HS-5 (cell line): ENCODE results near the gene PCYT2.
"Not testable (repeated sequence)": the region's sequence is repeated elsewhere in the genome, so short reads cannot be mapped to it uniquely, and the experiment has no call there.

Source experiments
- DNase-seq: peaks from one replicate; pipeline ENCODE4 v3.0.0-alpha.2; 2012; ENCODE audit warnings: low read depth

Gene PCYT2

GRCh38 chr17:81927152-81927652 is 16.0 kb upstream of the PCYT2 start:
- no peak for DNase-seq

GRCh38 chr17:81926451-81927151 is 15.4 kb upstream of the PCYT2 start:
- no peak for DNase-seq

- no peak for DNase-seq
Observed at GRCh38 chr17:81925860-81926450, 14.8 kb upstream of the PCYT2 start.

GRCh38 chr17:81924557-81925532 is 13.6 kb upstream of the PCYT2 start:
- DNase-seq, result no peak

GRCh38 chr17:81923302-81924260 is 12.4 kb upstream of the PCYT2 start:
- DNase-seq, result no peak

- no peak for DNase-seq
Observed at GRCh38 chr17:81922566-81923301, 11.5 kb upstream of the PCYT2 start.

GRCh38 chr17:81921996-81922565 is 10.9 kb upstream of the PCYT2 start:
- DNase-seq, result no peak

- no peak for DNase-seq
Observed at GRCh38 chr17:81921537-81921862, 10.3 kb upstream of the PCYT2 start.

- DNase-seq, result no peak
Observed at GRCh38 chr17:81920612-81921536, 9.7 kb upstream of the PCYT2 start.

GRCh38 chr17:81918832-81919545 is 7.8 kb upstream of the PCYT2 start:
- DNase-seq, result no peak

GRCh38 chr17:81918333-81918669 is 7.1 kb upstream of the PCYT2 start:
- DNase-seq, result not testable (repeated sequence)

- no peak for DNase-seq
Observed at GRCh38 chr17:81917565-81918332, 6.5 kb upstream of the PCYT2 start, which contains the start of gene SIRT7. TSS of gene SIRT7 (minus strand) at chr17:81918176. CDS start at chr17:81918131, 45 bp downstream.

- DNase-seq, result peak; percentile 56
Observed at GRCh38 chr17:81916234-81917001, 5.2 kb upstream of the PCYT2 start.

- DNase-seq, result no peak
Observed at GRCh38 chr17:81915331-81915730, 4.1 kb upstream of the PCYT2 start.

- DNase-seq, result no peak
Observed at GRCh38 chr17:81914103-81914850, 3.1 kb upstream of the PCYT2 start.

GRCh38 chr17:81913394-81914102 is 2.3 kb upstream of the PCYT2 start:
- DNase-seq, result no peak
